ENCODE results near the gene CAND2.
"Not testable (repeated sequence)": the region's sequence is repeated elsewhere in the genome, so short reads cannot be mapped to it uniquely, and the experiment has no call there.

DNA sequence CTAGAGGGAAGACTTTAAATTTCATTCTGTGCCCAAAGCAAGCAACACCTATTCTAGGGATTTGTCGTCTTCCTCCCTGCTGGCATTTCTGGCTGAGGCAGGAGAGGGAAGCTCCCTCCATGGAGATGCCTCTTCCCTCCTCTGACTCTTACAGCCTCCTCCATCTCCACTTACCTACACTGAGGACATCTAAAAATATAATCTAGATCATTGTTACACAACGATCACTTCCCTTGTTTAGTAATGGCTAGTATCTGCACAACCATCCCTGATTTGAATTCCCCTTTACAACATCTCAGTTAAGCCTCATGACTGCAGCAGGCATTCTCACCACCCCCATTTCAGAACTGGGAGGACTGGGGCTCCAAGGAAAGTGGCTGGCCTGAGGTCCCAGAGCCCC, 57.4 kb downstream of the CAND2 start:
- not testable (repeated sequence) for TF ChIP-seq EZH2 (IDR thresholded peaks at IDR 0.05; ENCODE audit: borderline replicate concordance, control insufficient read depth, low read depth, low read length); POLR2AphosphoS5 (IDR thresholded peaks at IDR 0.05; ENCODE audit: low read length); HDAC2 (IDR thresholded peaks at IDR 0.05); WRNIP1 (IDR thresholded peaks at IDR 0.05; ENCODE audit: borderline replicate concordance, low read depth, low read length); SMC3 (IDR thresholded peaks at IDR 0.05; ENCODE audit: borderline replicate concordance, low read length); SIN3A (IDR thresholded peaks at IDR 0.05; ENCODE audit: low read depth, low read length); GABPA (IDR thresholded peaks at IDR 0.05; ENCODE audit: low read depth); RBBP5 (conservative IDR thresholded peaks at IDR 0.05); RAD21 (IDR thresholded peaks at IDR 0.05; ENCODE audit: insufficient read depth, low read depth, low read length); TCF12 (IDR thresholded peaks at IDR 0.05; ENCODE audit: low read depth, low read length); CTCF (IDR thresholded peaks at IDR 0.05 in 2 of 3, conservative IDR thresholded peaks at IDR 0.05 in 1 of 3; ENCODE audit: control insufficient read depth in 2 of 3, extremely low read depth in 1 of 3, insufficient read depth in 1 of 3, low read depth in 3 of 3, low read length in 3 of 3)
- TF ChIP-seq, protein P1, sequence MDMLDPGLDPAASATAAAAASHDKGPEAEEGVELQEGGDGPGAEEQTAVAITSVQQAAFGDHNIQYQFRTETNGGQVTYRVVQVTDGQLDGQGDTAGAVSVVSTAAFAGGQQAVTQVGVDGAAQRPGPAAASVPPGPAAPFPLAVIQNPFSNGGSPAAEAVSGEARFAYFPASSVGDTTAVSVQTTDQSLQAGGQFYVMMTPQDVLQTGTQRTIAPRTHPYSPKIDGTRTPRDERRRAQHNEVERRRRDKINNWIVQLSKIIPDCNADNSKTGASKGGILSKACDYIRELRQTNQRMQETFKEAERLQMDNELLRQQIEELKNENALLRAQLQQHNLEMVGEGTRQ (IDR thresholded peaks at IDR 0.05; ENCODE audit: borderline replicate concordance, low read depth, low read length), result not testable (repeated sequence)
- TF ChIP-seq, protein P2, sequence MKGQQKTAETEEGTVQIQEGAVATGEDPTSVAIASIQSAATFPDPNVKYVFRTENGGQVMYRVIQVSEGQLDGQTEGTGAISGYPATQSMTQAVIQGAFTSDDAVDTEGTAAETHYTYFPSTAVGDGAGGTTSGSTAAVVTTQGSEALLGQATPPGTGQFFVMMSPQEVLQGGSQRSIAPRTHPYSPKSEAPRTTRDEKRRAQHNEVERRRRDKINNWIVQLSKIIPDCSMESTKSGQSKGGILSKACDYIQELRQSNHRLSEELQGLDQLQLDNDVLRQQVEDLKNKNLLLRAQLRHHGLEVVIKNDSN (IDR thresholded peaks at IDR 0.05; ENCODE audit: borderline replicate concordance, extremely low read length, insufficient read depth, low read depth, low read length), result not testable (repeated sequence)

All from GM12878 (cell line).